HepG2 (cell line): ENCODE results near the gene TCF23. TPM values are rescaled to one million over a fixed set of nuclear protein-coding genes. Genes with fewer than 3 reads are reported as not detected.

Experiments used
- CTCF ChIP-seq: sonication (generic); formaldehyde crosslinking; IDR thresholded peaks from 2 replicates; pipeline ENCODE4 v1.5.0; 2020; ENCODE audit warnings: mild to moderate bottlenecking, missing genetic modification reagents, moderate library complexity
- FOXK1 ChIP-seq: sonication (generic); formaldehyde crosslinking; IDR thresholded peaks from 2 replicates; pipeline ENCODE4 v1.4.0; 2020; ENCODE audit warnings: low read depth, missing genetic modification reagents, borderline replicate concordance
- GATA4 ChIP-seq: sonication (generic); IDR thresholded peaks from 2 replicates; pipeline ENCODE4 v1.6.1; 2016; ENCODE audit warnings: antibody characterized with exemption, low read depth, borderline replicate concordance
- KAT7 ChIP-seq: IDR thresholded peaks from 2 replicates; pipeline ENCODE4 v1.6.1; 2018; ENCODE audit warnings: borderline replicate concordance, missing compliant biosample characterization
- LCORL ChIP-seq, 2 experiments: fragments of 450-650 bp in 1 of 2; sonication (generic) in 1 of 2; formaldehyde crosslinking in 1 of 2; IDR thresholded peaks; 2 replicates each; pipeline versions ENCODE4 v1.5.0 to v1.6.1; 2017 to 2020; ENCODE audit warnings: antibody characterized with exemption in 1 of 2, missing genetic modification reagents in 1 of 2
- SATB2 ChIP-seq: sonication (generic); formaldehyde crosslinking; IDR thresholded peaks from 2 replicates; pipeline ENCODE4 v1.5.0; 2020; ENCODE audit warnings: missing genetic modification reagents
- SP4 ChIP-seq: sonication (generic); formaldehyde crosslinking; IDR thresholded peaks from 2 replicates; pipeline ENCODE4 v1.8.1; 2023; ENCODE audit warnings: mild to moderate bottlenecking, missing genetic modification reagents
- TMF1 ChIP-seq: sonication (generic); formaldehyde crosslinking; IDR thresholded peaks from 2 replicates; pipeline ENCODE4 v1.8.1; 2022; ENCODE audit warnings: low read depth, missing genetic modification reagents
- UBTF ChIP-seq: sonication (generic); formaldehyde crosslinking; IDR thresholded peaks from 2 replicates; pipeline ENCODE4 v1.4.0; 2020; ENCODE audit warnings: mild to moderate bottlenecking, missing genetic modification reagents
- ZBTB40 ChIP-seq, 2 experiments: fragments of 450-650 bp in 1 of 2; sonication (generic) in 1 of 2; formaldehyde crosslinking in 1 of 2; IDR thresholded peaks; 2 replicates each; pipeline versions ENCODE4 v1.6.1 to v1.8.0; 2016 to 2022; ENCODE audit warnings: antibody characterized with exemption in 1 of 2, mild to moderate bottlenecking in 1 of 2, missing genetic modification reagents in 1 of 2
- polyA plus RNA-seq, 8 experiments: library from polyadenylated mRNA; depleted of rRNA in 3 of 8; stranded (reverse) in 7 of 8; unstranded in 1 of 8; fragments of >200 nt; fragmentation: Illumina TruSeq in 4 of 8; extraction: Trizol in 4 of 8; gene quantifications; 2 replicates each; pipeline versions ENCODE4 v1.2.1 to v1.2.3, GENCODE V29; 2011 to 2016; ENCODE audit warnings: low read depth in 4 of 8, missing spikeins in 1 of 8, mixed read lengths in 1 of 8; ENCODE audit not compliant: insufficient read depth in 1 of 8
- total RNA-seq, 5 experiments: library from RNA; depleted of rRNA; stranded (reverse); fragments of >200 nt; fragmentation: Illumina TruSeq; extraction: Trizol; gene quantifications; 2 replicates each; pipeline ENCODE4 v1.2.3, GENCODE V29; 2016; ENCODE audit warnings: low read depth in 1 of 5

The TCF23 gene
- total and polyA plus RNA-seq, 2 of the 13 experiments (the other 11 are each of a cell fraction or from before 2014, with no cell fraction given) = 0.02 to 1.4 TPM

- TF ChIP-seq CTCF (peak; percentile 34), SATB2 (CRISPR knock-in tag) (no peak), GATA4 (peak; percentile 59; the same call in 1 of the 2 replicates), TMF1 (CRISPR knock-in tag) (0 out of 2 replicates have a peak, but pooled peaks have one; percentile 14), UBTF (CRISPR knock-in tag) (peak; percentile 69), FOXK1 (CRISPR knock-in tag) (peak; percentile 54), ZBTB40 (IDR thresholded peaks at IDR 0.05) (no peak), ZBTB40 (CRISPR knock-in tag; IDR thresholded peaks at IDR 0.05) (peak; percentile 50; the same call in 1 of the 2 replicates), LCORL (IDR thresholded peaks at IDR 0.05) (no peak), LCORL (CRISPR knock-in tag; IDR thresholded peaks at IDR 0.05) (peak; percentile 42; the same call in 1 of the 2 replicates), SP4 (0 out of 2 replicates have a peak, but pooled peaks have one; percentile 15), KAT7 (CRISPR knock-in tag) (peak; percentile 74; the same call in 1 of the 2 replicates)
Measured at GRCh38 chr2:27133905-27134780, 14.7 kb upstream of the TCF23 start, which contains the start of gene PREB (continued).
